ENCODE measurements around the gene ULK1.

The ULK1 gene

GRCh38 chr12:131902332-131903241 is 8.2 kb downstream of the ULK1 start:
- Histone ChIP-seq H3K4me3 (ENCODE audit: low read depth, low read length, poor library complexity, severe bottlenecking) (no peak overlapping the region), H3K4me1 (ENCODE audit: insufficient read depth, low read length, severe bottlenecking) (no peaks in the 10 kb centered on the region), H3K79me2 (ENCODE audit: insufficient read depth, low read length) (no peaks in the 10 kb centered on the region), H3K9ac (ENCODE audit: low read length) (no peak overlapping the region), H2AFZ (ENCODE audit: low read length) (no peak overlapping the region), H3K9me2 (ENCODE audit: low read depth, low read length) (no peaks in the 10 kb centered on the region), H3F3A (ENCODE audit: insufficient read depth, low read length) (no peaks in the 10 kb centered on the region), H3K27ac (ENCODE audit: low read depth, low read length, poor library complexity, severe bottlenecking) (no peak overlapping the region), H3K4me2 (ENCODE audit: low read length) (no peak overlapping the region), H4K20me1 (ENCODE audit: insufficient read depth, low read length) (no peaks in the 10 kb centered on the region), H3K27me3 (ENCODE audit: insufficient read depth, low read length) (no peaks in the 10 kb centered on the region), H3K9me3 (ENCODE audit: low read length) (no peaks in the 10 kb centered on the region), H3K36me3 (ENCODE audit: insufficient read depth, low read length) (no peaks in the 10 kb centered on the region)
- TF ChIP-seq EZH2 (IDR thresholded peaks at IDR 0.05; ENCODE audit: borderline replicate concordance, low read length) (no peak), CTCF (IDR thresholded peaks at IDR 0.05; ENCODE audit: low read length) (no peak)

- Histone ChIP-seq H3K27ac (ENCODE audit: low read depth, low read length, poor library complexity, severe bottlenecking) (no peak overlapping the region), H2AFZ (ENCODE audit: low read length) (no peak overlapping the region), H3K4me1 (ENCODE audit: insufficient read depth, low read length, severe bottlenecking) (no peaks in the 10 kb centered on the region), H3K4me3 (ENCODE audit: low read depth, low read length, poor library complexity, severe bottlenecking) (no peak overlapping the region), H3F3A (ENCODE audit: insufficient read depth, low read length) (no peaks in the 10 kb centered on the region), H3K36me3 (ENCODE audit: insufficient read depth, low read length) (no peaks in the 10 kb centered on the region), H3K27me3 (ENCODE audit: insufficient read depth, low read length) (no peaks in the 10 kb centered on the region), H3K79me2 (ENCODE audit: insufficient read depth, low read length) (no peaks in the 10 kb centered on the region), H3K9me2 (ENCODE audit: low read depth, low read length) (no peaks in the 10 kb centered on the region), H3K9me3 (ENCODE audit: low read length) (no peaks in the 10 kb centered on the region), H3K9ac (ENCODE audit: low read length) (no peak overlapping the region), H3K4me2 (ENCODE audit: low read length) (no peak overlapping the region), H4K20me1 (ENCODE audit: insufficient read depth, low read length) (no peaks in the 10 kb centered on the region)
- TF ChIP-seq EZH2 (IDR thresholded peaks at IDR 0.05; ENCODE audit: borderline replicate concordance, low read length) (no peak), CTCF (IDR thresholded peaks at IDR 0.05; ENCODE audit: low read length) (no peak)
Measured at GRCh38 chr12:131903270-131904255, 9.1 kb downstream of the ULK1 start.

- TF ChIP-seq CTCF (IDR thresholded peaks at IDR 0.05; ENCODE audit: low read length) (no peak), EZH2 (IDR thresholded peaks at IDR 0.05; ENCODE audit: borderline replicate concordance, low read length) (no peak)
- Histone ChIP-seq H3F3A (ENCODE audit: insufficient read depth, low read length) (no peaks in the 10 kb centered on the region), H3K9me2 (ENCODE audit: low read depth, low read length) (no peaks in the 10 kb centered on the region)
Measured at GRCh38 chr12:131904346-131904745, 9.9 kb downstream of the ULK1 start.

More at GRCh38 chr12:131904346-131904745, 9.9 kb downstream of the ULK1 start:
- Histone ChIP-seq H3K9me3 (ENCODE audit: low read length) (no peaks in the 10 kb centered on the region), H4K20me1 (ENCODE audit: insufficient read depth, low read length) (no peaks in the 10 kb centered on the region), H3K4me3 (ENCODE audit: low read depth, low read length, poor library complexity, severe bottlenecking) (no peak overlapping the region), H3K4me2 (ENCODE audit: low read length) (no peak overlapping the region), H3K4me1 (ENCODE audit: insufficient read depth, low read length, severe bottlenecking) (no peaks in the 10 kb centered on the region), H3K9ac (ENCODE audit: low read length) (no peak overlapping the region), H3K27ac (ENCODE audit: low read depth, low read length, poor library complexity, severe bottlenecking) (no peak overlapping the region), H2AFZ (ENCODE audit: low read length) (no peak overlapping the region), H3K27me3 (ENCODE audit: insufficient read depth, low read length) (no peaks in the 10 kb centered on the region), H3K79me2 (ENCODE audit: insufficient read depth, low read length) (no peaks in the 10 kb centered on the region), H3K36me3 (ENCODE audit: insufficient read depth, low read length) (no peaks in the 10 kb centered on the region)
